Activated CD4-positive, alpha-beta T cell treated with anti-CD3 and anti-CD28 coated beads, Interleukin-2, amount 10 ng/mL, durations not matched to agents 24 days and 14 days (primary cell): ENCODE data around the gene TTYH2. TPM values are rescaled to one million over a fixed set of nuclear protein-coding genes. Genes with fewer than 3 reads are reported as not detected.
"Not testable (repeated sequence)": the region's sequence is repeated elsewhere in the genome, so short reads cannot be mapped to it uniquely, and the experiment has no call there.

Experiments used
- DNase-seq: peaks from one replicate; pipeline ENCODE4 v3.0.0; 2022
- H3K27ac Mint-ChIP-seq: one replicate; pipeline ENCODE4 v1.8.0; 2022; ENCODE audit warnings: mild to moderate bottlenecking, mixed read lengths
- H3K27me3 Mint-ChIP-seq: one replicate; pipeline ENCODE4 v1.8.0; 2022; ENCODE audit warnings: mixed read lengths
- H3K36me3 Mint-ChIP-seq: one replicate; pipeline ENCODE4 v1.8.0; 2022; ENCODE audit warnings: low read depth, mild to moderate bottlenecking, mixed read lengths
- H3K4me1 Mint-ChIP-seq: one replicate; pipeline ENCODE4 v1.8.0; 2021; ENCODE audit warnings: mixed read lengths
- H3K4me3 Mint-ChIP-seq: one replicate; pipeline ENCODE4 v1.8.0; 2022; ENCODE audit warnings: mild to moderate bottlenecking, moderate library complexity, mixed read lengths
- H3K9me3 Mint-ChIP-seq: one replicate; pipeline ENCODE4 v1.8.0; 2021; ENCODE audit warnings: mixed read lengths
- intact Hi-C: fragments of 100-400 bp; cut with micrococcal nuclease; formaldehyde crosslinking; loops from one replicate; pipeline ENCODE4 v1.15.1; 2023
- total RNA-seq: library from RNA; stranded (reverse); gene quantifications from 2 replicates; pipeline ENCODE4 v1.2.3, GENCODE V29; 2022

The TTYH2 gene
- total RNA-seq, 1 donor from 2014 or later, result 7.8 TPM

- Mint-ChIP-seq H3K36me3 (no peaks in the 10 kb centered on the region), H3K9me3 (peaks cover 5% of the 10 kb centered on the region), H3K4me3 (no peak overlapping the region), H3K27me3 (peaks cover 8% of the 10 kb centered on the region), H3K4me1 (peaks cover 49% of the 10 kb centered on the region), H3K27ac (peak overlapping the region; percentile 8)
- intact Hi-C loops, result no loop called here
- no peak for DNase-seq
Measured at GRCh38 chr17:74277935-74278334, 64.6 kb downstream of the TTYH2 start.

GRCh38 chr17:74279617-74280016, 66.2 kb downstream of the TTYH2 start:
- Mint-ChIP-seq H3K27ac (peak overlapping the region; percentile 90), H3K4me3 (peak overlapping the region; percentile 42), H3K4me1 (peaks cover 42% of the 10 kb centered on the region)
- not testable (repeated sequence) for H3K36me3 Mint-ChIP-seq, H3K27me3 Mint-ChIP-seq, H3K9me3 Mint-ChIP-seq, DNase-seq
- intact Hi-C loops, result loop anchor here (5.0 to 10.0 kb wide), 3 partner anchors 188 to 465 kb away; partner anchors contain the start of genes CD300A and NHERF1

GRCh38 chr17:74280093-74280513, 66.7 kb downstream of the TTYH2 start:
- Mint-ChIP-seq H3K4me1 (peaks cover 42% of the 10 kb centered on the region), H3K9me3 (peaks cover 5% of the 10 kb centered on the region), H3K4me3 (peak overlapping the region; percentile 42), H3K27me3 (no peaks in the 10 kb centered on the region), H3K27ac (peak overlapping the region; percentile 90), H3K36me3 (no peaks in the 10 kb centered on the region)
- DNase-seq, result peak; percentile 90
- intact Hi-C loops, result loop anchor here (5.0 to 10.0 kb wide), 3 partner anchors 187 to 465 kb away; partner anchors contain the start of genes CD300A and NHERF1

GRCh38 chr17:74281799-74282198, 68.4 kb downstream of the TTYH2 start:
- peaks cover 39% of the 10 kb centered on the region for H3K4me1 Mint-ChIP-seq
- H3K27ac Mint-ChIP-seq, result peak overlapping the region; percentile 94
- no peaks in the 10 kb centered on the region for H3K27me3 Mint-ChIP-seq
- peaks cover 5% of the 10 kb centered on the region for H3K9me3 Mint-ChIP-seq
- H3K36me3 Mint-ChIP-seq, result no peaks in the 10 kb centered on the region
- no peak for DNase-seq
- intact Hi-C loops, result loop anchor here (2.0 to 10.0 kb wide), 5 partner anchors 15 to 463 kb away; partner anchors contain the start of genes CD300A, NHERF1 and TTYH2
- H3K4me3 Mint-ChIP-seq, result no peak overlapping the region

GRCh38 chr17:74282274-74282586, 68.9 kb downstream of the TTYH2 start:
- H3K9me3 Mint-ChIP-seq, H3K4me3 Mint-ChIP-seq, H3K36me3 Mint-ChIP-seq, DNase-seq, H3K27me3 Mint-ChIP-seq: not testable (repeated sequence)
- intact Hi-C loops, result loop anchor here (2.0 to 10.0 kb wide), 5 partner anchors 15 to 463 kb away; partner anchors contain the start of genes CD300A, NHERF1 and TTYH2
- H3K27ac Mint-ChIP-seq, result peak overlapping the region; percentile 94
- H3K4me1 Mint-ChIP-seq, result peaks cover 43% of the 10 kb centered on the region

DNA sequence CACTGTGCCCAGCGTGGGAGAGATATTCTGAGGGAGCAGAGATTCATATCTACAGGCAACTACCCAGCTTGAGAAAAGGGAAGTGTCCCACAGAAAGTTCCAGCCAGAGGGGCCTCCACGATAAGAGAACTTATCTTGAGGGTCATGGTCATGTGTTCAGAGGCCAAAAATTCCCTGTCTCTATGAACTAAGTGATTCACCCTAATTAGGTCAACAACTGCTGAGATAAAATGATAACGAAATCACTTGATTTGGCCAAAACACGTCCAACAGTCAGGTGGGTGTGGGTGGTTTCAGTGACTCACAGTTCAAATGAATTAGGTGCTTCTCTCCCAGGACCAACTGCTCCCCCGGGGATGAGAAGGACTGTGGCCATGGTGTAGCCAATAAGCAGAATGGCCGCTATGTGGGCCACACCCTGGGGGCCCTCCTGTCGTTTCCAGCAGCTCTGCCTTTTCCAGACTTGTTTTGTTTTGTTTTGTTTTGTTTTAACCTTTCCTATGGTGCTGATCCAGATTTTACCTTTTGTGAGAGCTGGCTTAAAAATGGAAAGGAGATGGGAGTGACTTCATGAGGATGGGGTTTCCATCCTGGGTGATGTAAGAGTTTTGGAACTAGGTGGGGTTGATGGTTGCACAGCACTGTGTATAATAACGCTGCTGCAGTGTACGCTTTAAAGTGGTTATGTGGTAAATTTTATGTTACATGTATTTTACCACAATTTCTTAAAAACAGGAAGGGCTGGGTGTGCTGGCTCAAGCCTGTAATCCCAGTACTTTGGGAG, 69.4 kb downstream of the TTYH2 start:
- Mint-ChIP-seq H3K36me3 (no peaks in the 10 kb centered on the region), H3K4me1 (peaks cover 45% of the 10 kb centered on the region)

DNA sequence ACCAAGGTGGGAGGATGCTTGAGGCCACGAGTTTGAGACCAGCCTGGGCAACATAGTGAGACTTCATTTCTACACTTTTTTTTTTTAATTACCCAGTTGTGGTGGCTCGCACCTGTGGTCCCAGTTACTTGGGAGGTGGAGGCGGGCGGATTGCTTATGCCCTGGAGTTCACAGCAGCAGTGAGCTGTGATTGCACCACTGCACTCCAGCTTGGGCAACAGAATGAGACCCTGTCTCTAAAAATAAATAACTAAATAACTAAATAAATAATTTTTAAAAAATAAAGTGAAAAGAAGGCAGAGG, 70.0 kb downstream of the TTYH2 start:
- H3K27ac Mint-ChIP-seq, result peak overlapping the region; percentile 94
- H3K9me3 Mint-ChIP-seq, result peaks cover 5% of the 10 kb centered on the region
- H3K36me3 Mint-ChIP-seq, result no peaks in the 10 kb centered on the region
- peak overlapping the region; percentile 43 for H3K4me3 Mint-ChIP-seq
- no peaks in the 10 kb centered on the region for H3K27me3 Mint-ChIP-seq
- peaks cover 47% of the 10 kb centered on the region for H3K4me1 Mint-ChIP-seq
- intact Hi-C loops, result loop anchor here (2.0 to 10.0 kb wide), 5 partner anchors 13 to 461 kb away; partner anchors contain the start of genes CD300A, NHERF1 and TTYH2
- DNase-seq, result no peak

More for the DNA sequence above, 69.4 kb downstream of the TTYH2 start:
- peak; percentile 84 for DNase-seq
- intact Hi-C loops, result loop anchor here (2.0 to 10.0 kb wide), 5 partner anchors 14 to 462 kb away; partner anchors contain the start of genes CD300A, NHERF1 and TTYH2
- no peaks in the 10 kb centered on the region for H3K27me3 Mint-ChIP-seq
- peak overlapping the region; percentile 94 for H3K27ac Mint-ChIP-seq
- H3K9me3 Mint-ChIP-seq, result peaks cover 5% of the 10 kb centered on the region
- H3K4me3 Mint-ChIP-seq, result peak overlapping the region; percentile 43

- no peak overlapping the region for H3K4me3 Mint-ChIP-seq
- intact Hi-C loops, result loop anchor here (10.0 kb wide), 2 partner anchors 228 to 458 kb away; partner anchors contain the start of gene NHERF1
- H3K27ac Mint-ChIP-seq, result no peak overlapping the region
Measured at GRCh38 chr17:74287031-74287602, 73.7 kb downstream of the TTYH2 start.

DNA sequence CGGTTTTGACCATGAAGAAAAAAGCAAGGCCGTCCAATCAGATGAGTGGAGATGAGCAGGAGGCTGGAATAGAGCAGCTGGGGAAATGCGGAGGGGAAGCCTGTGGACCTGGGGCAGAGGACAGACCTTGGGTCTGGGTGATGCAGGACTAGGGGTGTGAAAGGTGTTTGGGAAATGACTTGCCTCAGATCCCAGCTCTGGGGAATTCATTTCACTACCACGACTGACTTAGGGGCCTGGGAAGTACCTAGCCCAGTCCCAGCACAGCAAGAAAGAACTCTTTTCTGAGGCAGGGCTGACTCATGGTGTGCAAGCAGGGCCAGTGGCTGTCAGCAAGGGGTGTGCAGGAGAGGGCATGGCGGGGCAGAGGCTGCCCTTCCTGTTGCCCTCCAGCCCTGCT, 75.4 kb downstream of the TTYH2 start:
- H3K27me3 Mint-ChIP-seq, result no peaks in the 10 kb centered on the region
- peak; percentile 65 for DNase-seq
- peaks cover 31% of the 10 kb centered on the region for H3K4me1 Mint-ChIP-seq
- H3K9me3 Mint-ChIP-seq, result no peaks in the 10 kb centered on the region
- H3K36me3 Mint-ChIP-seq, result no peaks in the 10 kb centered on the region
- H3K4me3 Mint-ChIP-seq, result no peak overlapping the region
- peak overlapping the region; percentile 59 for H3K27ac Mint-ChIP-seq
- intact Hi-C loops, result loop anchor here (10.0 kb wide), 2 partner anchors 226 to 456 kb away; partner anchors contain the start of gene NHERF1

More at GRCh38 chr17:74287031-74287602, 73.7 kb downstream of the TTYH2 start:
- H3K36me3 Mint-ChIP-seq, result no peaks in the 10 kb centered on the region
- peaks cover 5% of the 10 kb centered on the region for H3K9me3 Mint-ChIP-seq
- H3K27me3 Mint-ChIP-seq, result no peaks in the 10 kb centered on the region
- H3K4me1 Mint-ChIP-seq, result peaks cover 42% of the 10 kb centered on the region
- DNase-seq, result no peak

- Mint-ChIP-seq H3K4me1 (peaks cover 30% of the 10 kb centered on the region), H3K36me3 (no peaks in the 10 kb centered on the region)
Measured at GRCh38 chr17:74289688-74290087, 76.3 kb downstream of the TTYH2 start.

GRCh38 chr17:74290340-74290739, 77.0 kb downstream of the TTYH2 start:
- no peak overlapping the region for H3K27ac Mint-ChIP-seq
- peaks cover 2% of the 10 kb centered on the region for H3K27me3 Mint-ChIP-seq
- H3K36me3 Mint-ChIP-seq, result no peaks in the 10 kb centered on the region
- H3K4me3 Mint-ChIP-seq, result no peak overlapping the region
- no peak for DNase-seq
- intact Hi-C loops, result no loop called here
- H3K9me3 Mint-ChIP-seq, result peaks cover 3% of the 10 kb centered on the region
- H3K4me1 Mint-ChIP-seq, result peaks cover 25% of the 10 kb centered on the region

More at GRCh38 chr17:74289688-74290087, 76.3 kb downstream of the TTYH2 start:
- DNase-seq, result no peak
- H3K27me3 Mint-ChIP-seq, result peaks cover under 1% of the 10 kb centered on the region
- H3K4me3 Mint-ChIP-seq, result no peak overlapping the region
- intact Hi-C loops, result loop anchor here (10.0 kb wide), 2 partner anchors 225 to 455 kb away; partner anchors contain the start of gene NHERF1
- H3K27ac Mint-ChIP-seq, result peak overlapping the region; percentile 25
- H3K9me3 Mint-ChIP-seq, result peaks cover 1% of the 10 kb centered on the region

DNA sequence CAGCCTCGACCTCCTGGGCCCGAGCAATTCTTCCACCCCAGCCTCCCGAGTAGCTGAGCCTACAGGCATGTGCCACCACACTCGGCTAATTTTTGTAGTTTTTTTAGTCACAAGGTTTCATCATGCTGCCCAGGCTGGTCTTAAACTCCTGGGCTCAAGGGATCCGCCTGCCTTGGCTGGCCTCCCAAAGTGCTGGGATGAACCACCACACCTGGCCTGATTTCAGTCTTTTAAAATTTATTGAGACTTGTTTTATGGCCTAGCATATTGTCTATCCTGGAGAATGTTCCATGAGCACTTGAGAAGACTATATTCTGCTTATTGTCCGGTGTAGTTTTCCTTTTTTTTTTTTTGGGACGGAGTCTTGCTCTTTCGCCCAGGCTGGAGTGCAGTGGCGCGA, 79.1 kb downstream of the TTYH2 start:
- Mint-ChIP-seq H3K4me1 (peaks cover 27% of the 10 kb centered on the region), H3K4me3 (no peak overlapping the region), H3K9me3 (peaks cover 3% of the 10 kb centered on the region), H3K27ac (no peak overlapping the region), H3K27me3 (peaks cover 3% of the 10 kb centered on the region), H3K36me3 (no peaks in the 10 kb centered on the region)
- intact Hi-C loops, result no loop called here
- DNase-seq, result no peak

- Mint-ChIP-seq H3K27me3 (peaks cover 6% of the 10 kb centered on the region), H3K4me1 (peaks cover 13% of the 10 kb centered on the region), H3K4me3 (no peak overlapping the region), H3K9me3 (peaks cover 3% of the 10 kb centered on the region), H3K27ac (no peak overlapping the region), H3K36me3 (no peaks in the 10 kb centered on the region)
- intact Hi-C loops, result loop anchor here (2.0 kb wide), 1 partner anchor 13 kb away; no protein-coding TSS in a partner anchor
- DNase-seq, result no peak
Measured at GRCh38 chr17:74295625-74296547, 82.5 kb downstream of the TTYH2 start.
